Fibroblast of mammary gland (primary cell): ENCODE results near the gene FEN1.

ENCODE experiments used
- DNase-seq: peaks from one replicate; pipeline ENCODE4 v3.0.0-alpha.2; 2010; ENCODE audit warnings: low read depth
- H3K4me3 ChIP-seq: 2 replicates; pipeline ENCODE4 v1.5.1; 2011; ENCODE audit warnings: low read depth, mild to moderate bottlenecking, low read length, moderate library complexity; ENCODE audit not compliant: control insufficient read depth
- CTCF ChIP-seq: conservative IDR thresholded peaks from 2 replicates; pipeline ENCODE4 v1.5.1; 2011; ENCODE audit warnings: low read depth, low read length, inconsistent platforms; ENCODE audit not compliant: control insufficient read depth, insufficient read depth

The FEN1 gene

DNA sequence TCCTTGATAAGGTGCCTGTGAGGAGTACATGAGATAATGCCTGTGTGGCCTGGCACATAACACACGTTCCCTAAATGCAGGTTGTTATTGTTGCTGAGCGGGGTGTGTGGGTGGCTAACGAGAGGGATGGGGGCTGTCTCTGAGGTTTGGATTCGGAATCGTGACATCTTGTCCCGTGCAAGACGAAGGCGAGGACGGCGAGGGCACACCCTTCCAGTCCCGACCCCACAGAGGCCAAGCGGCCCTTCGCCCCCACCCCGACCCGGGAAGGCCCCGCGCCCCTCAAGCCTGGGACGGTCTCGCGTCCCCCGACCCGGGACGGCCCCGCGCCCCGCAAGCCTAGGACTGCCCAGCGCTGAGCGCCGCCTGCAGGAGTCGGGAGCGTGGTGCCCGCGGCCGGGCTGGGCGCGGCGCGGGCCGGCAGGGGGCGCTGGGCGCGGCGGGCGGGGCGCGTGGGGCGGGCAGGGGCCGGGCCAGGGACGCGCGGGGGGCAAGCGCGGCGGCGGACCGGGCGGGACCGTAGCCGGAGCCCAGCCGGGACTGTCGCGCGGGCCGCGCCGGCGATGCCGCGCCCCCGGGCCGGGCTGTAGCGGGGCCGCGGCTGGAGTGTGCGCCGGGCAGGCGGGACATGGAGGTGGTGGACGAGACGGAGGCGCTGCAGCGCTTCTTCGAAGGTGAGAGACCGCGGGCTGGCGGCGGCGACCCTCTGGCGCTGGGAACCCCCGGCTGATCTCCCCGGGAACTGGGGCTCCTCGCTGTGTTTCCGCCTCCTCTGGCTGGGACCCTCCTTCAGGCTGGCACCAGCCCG, 40.4 kb upstream of the FEN1 start, which contains the start of gene MYRF:
Gene MYRF (plus strand): TSS at position 520 of the 808 bp plus-strand sequence. CDS start 109 bp downstream, at position 629.
- peak; percentile 10 for DNase-seq
- TF ChIP-seq CTCF, result peak; percentile 28
- H3K4me3 ChIP-seq, result peak within 1 kb of the TSS; percentile 27

GRCh38 chr11:61752925-61753521, 39.7 kb upstream of the FEN1 start:
- no peak for DNase-seq
- TF ChIP-seq CTCF, result no peak
- peak overlapping the region; percentile 27 for H3K4me3 ChIP-seq

- no peak for TF ChIP-seq CTCF
- H3K4me3 ChIP-seq, result no peak overlapping the region
- DNase-seq, result no peak
These were observed 39.0 kb upstream of the FEN1 start for GRCh38 chr11:61753672-61754071.

DNA sequence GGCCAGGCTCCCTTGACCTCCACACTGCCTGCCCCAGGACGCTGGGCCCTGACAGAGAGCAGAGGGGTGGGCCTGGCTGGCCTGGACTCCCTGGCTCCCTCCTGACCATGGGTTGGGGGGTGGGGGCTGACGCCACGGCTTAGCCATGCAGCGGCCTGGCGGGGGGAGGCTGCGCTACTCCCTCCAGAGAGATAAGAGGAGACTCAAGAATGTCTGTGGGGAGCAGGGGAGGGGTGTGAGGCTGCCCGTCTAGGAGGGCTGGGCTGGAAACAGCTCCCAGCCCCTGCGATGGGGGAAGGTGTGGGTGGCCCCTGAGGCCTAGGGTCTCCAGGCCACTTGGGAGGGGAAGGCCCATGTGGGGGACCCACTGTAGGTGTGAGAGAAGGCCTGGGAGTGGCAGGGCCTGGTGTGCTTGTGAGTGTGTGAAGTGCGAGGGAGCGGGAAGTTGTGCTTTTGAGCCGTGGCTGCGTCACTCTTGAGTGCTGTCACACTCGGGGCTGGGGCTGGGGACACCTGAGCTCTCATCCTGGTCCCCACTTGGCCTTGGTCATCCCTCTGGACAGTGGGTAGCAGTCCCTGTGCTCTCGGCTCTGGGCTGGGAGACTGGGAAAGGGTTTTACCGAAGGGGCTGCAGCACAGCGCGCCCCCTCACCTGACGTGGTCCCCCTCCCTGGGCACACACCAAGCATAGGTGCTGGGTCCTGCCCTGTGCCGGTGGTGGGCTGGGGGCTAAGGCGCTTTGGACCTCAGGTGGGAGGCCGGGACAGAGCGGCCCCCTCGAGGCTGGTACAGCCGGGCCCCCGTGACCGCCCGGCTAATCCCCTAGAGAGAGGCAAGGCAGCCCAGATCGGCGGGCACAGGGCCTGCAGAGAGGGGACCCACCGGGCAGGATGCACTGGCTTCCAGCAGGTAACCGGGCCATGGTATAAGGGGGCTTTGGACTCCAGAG, 37.9 kb upstream of the FEN1 start:
- no peak for TF ChIP-seq CTCF
- no peak for DNase-seq
- H3K4me3 ChIP-seq, result no peak overlapping the region

- TF ChIP-seq CTCF, result no peak
These were observed 36.6 kb upstream of the FEN1 start for GRCh38 chr11:61756147-61756451.

DNA sequence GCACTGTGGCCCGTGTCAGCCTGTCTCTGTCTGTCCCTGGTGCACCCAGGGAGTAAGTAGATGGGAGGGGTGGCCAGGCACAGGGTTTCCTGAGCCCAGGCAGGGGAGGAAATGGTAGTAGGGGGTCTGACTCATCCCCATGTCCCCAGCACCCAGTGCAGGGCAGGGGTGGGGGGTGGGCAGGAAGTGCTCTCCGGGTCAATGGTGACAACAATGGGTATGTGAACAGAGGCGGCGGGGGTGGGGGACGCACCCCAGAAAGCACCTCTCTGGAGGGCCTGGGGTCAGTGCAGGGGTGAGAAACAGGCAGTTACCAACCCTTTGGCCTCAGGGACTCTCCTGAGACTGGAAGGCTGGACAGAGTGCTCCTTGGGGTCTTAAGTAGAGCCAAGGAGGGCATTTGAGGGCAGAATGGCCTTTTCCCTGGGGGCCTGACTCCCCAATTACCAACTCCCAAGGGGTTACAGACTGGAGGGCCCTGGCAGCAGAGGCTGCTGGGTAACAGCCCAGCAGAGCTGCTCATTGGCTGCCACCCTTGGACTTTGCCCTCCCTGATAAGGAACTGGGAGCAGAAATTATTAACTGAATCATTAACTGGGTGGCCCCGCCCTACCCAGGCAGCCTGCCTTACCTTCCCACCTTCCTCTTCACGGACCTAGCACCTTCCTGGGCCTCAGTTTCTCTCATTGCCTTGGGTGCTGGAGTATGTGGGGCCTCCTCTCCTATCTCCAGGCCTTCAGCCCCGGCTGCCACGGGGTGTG, 36.1 kb upstream of the FEN1 start:
- no peak for TF ChIP-seq CTCF
- DNase-seq, result peak; percentile 36
- H3K4me3 ChIP-seq, result no peak overlapping the region

More at GRCh38 chr11:61756147-61756451, 36.6 kb upstream of the FEN1 start:
- DNase-seq, result no peak
- no peak overlapping the region for H3K4me3 ChIP-seq
